HG03196 (cell line): Measurements from ENCODE around the gene NFYA.

Source experiments
- ATAC-seq: cut with Tn5 transposase; IDR thresholded peaks from one replicate; pipeline ENCODE4 v1.9.1; 2021; ENCODE audit not compliant: unreplicated experiment

NFYA gene

GRCh38 chr6:41073203-41073967 lies 611 bp downstream of the NFYA start:
- ATAC-seq = peak; percentile 29

DNA sequence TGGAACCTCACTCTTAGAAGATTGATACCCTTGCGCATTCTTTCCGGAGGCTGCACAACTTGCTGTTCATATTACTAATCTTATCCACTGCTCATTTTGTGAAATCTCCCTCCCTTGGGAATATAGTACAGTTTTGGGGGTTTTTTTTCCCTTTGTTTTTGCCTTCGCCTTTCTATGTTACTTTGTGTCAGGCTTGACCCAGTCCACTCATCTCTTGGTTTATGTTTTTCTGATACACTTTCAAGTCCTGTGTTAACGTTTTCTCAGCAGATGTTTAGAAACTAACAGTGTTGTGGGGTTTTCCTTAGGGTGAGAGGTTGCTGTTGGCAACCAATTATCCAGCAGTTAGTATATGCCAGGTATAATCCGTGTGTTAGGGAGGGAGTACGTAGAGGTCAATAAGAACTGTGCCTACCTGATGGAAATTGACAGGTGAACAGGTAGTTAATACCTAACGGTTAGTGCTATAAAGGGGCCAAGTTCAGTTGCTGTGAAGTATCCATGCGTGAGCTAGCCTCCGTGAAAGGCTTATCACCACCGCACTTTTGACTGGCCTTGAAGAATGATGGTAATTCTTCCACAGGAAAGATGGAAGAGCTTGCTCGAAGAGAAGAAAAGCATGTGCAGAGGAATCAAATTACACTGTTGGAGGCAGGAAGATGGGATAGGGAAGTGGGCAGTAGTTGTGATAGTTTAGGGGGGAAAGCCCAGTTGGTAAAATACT lies 1.4 kb downstream of the NFYA start:
- ATAC-seq = no peak

DNA sequence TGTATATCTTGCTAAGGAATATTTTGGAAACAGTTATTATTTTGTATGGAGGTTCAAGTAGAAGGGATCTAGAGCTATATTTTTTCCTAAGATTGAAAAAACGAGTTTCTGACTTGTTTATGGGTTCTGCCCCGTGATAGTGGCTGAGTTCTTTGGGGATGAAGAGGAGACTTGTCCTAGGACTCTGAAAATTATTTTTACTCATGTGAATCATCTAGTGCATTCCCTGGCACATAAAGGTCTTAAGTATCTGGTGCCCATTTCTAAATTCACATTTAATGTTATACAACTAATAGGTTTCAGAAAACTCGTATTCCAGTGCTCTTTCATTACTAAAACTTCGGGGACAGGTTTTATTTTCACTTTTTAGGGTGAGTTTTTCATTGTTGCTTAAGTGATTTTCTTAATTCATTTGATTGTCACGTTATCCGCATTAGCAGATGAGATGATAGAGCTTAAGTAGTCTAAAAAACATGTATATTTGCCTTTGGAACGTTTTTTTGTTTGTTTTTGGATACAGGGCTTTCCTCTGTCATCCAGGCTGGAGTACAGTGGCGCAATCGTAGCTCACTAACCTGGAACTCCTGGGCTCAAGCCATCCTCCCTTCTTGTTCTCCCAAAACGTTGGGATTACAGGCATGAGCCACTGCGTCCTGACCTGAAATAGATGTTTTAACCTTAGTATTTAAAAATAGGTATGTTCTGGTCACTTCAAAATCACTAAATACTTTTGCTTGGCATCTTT lies 2.1 kb downstream of the NFYA start:
- no peak for ATAC-seq

DNA sequence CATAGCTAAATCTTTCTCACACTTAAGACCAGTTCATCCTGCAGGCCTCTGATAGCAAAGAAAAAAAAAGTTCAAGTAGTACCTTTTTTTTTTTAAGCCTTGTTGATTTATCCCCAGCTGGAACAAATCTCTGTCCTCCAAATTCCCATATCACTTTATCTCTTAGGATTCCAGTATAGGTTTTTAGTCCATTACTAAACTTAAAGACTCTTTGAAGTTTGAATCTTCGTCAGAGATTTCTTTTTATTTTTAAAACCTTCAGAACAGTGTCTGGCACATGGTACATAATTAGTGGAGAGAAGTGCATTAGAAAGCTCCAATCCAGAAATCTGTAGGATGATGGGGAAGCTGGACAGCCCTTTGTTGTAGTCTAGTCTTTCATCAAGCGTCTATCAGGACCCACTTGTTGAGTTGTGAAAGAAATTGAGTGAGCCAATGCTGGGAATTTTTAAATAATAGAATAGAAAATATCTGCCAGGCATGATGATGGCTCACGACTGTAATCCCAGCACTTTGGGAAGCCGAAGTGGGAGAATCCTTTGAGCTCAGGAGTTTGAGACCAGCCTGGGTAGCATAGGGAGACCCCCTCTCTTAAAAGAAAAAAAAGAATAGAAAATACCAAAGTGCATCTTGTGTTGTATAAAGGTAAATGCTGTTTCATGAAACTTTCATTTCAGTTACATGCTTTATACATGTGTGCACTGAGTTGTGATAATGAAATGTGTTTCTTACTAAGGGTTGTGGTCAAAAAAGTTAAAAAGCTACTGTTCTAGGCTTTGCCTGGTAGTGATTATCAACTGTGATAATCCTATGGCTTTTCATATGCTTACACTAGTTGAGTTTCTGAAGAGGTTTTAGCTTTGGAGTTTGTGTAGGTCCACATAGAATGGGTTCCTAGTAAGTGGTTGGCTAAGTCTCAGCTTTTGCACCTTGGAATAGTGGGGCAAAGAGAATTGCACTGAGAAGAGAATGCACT lies 3.2 kb downstream of the NFYA start:
- no peak for ATAC-seq

- no peak for ATAC-seq
These were observed 4.8 kb downstream of the NFYA start for GRCh38 chr6:41077536-41077935.

- no peak for ATAC-seq
These were observed 5.3 kb downstream of the NFYA start for GRCh38 chr6:41078101-41078500.

DNA sequence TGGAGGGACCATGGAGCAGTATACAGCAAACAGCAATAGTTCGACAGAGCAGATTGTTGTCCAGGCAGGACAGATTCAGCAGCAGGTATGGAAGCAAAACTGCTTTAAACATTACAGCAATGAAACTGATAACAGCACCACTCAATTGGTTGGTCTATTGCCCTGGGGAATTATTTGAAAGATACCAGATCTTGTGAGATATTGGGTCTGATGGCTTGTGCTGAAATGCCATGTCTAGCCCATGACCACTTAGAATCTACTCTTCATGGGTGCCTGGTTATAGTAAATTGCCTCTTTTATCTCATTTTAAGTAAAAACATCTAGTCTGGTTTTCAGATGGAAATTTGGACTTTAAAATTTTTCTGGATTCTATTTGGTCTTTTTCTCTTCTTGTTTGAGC lies 6.3 kb downstream of the NFYA start:
- no peak for ATAC-seq

- ATAC-seq = no peak
These were observed 7.8 kb downstream of the NFYA start for GRCh38 chr6:41080621-41081020.

DNA sequence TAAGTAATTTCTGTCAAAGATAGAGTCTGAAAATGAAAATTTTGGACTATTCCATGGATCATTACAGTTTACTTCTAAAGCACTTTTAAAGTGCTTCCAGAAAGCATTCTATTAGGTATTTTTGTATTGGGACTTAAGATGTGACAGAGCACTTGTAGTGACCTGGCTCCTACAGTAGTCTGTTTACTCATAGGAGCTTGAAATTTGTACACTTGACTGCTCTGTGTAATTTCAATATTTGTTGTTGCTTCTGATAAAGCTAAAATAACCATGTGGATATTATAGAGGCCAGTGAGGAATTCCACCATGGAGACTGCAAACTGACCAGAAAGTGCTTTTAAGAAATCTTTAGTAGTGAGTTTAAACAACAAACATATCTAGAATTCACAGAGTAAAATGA lies 10.3 kb downstream of the NFYA start:
- ATAC-seq = no peak

- no peak for ATAC-seq
These were observed 12.4 kb downstream of the NFYA start for GRCh38 chr6:41085182-41085581.

DNA sequence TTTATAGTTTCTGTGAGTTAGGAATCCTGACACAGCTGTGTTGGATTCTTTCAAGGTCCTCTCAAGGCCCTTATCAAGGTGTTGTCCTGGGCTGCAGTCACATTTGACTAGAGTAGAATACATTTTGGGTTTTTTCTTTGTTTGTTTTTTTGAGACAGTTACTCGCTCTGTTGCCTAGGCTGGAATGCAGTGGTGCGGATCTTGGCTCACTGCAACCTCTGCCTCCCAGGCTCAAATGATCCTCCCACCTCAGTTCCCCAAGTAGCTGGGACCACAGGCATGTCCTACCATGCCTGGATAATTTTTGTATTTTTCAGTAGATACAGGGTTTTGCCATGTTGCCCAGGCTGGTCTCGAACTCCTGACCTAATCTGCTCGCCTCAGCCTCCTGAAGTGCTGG lies 15.7 kb downstream of the NFYA start:
- ATAC-seq = no peak

DNA sequence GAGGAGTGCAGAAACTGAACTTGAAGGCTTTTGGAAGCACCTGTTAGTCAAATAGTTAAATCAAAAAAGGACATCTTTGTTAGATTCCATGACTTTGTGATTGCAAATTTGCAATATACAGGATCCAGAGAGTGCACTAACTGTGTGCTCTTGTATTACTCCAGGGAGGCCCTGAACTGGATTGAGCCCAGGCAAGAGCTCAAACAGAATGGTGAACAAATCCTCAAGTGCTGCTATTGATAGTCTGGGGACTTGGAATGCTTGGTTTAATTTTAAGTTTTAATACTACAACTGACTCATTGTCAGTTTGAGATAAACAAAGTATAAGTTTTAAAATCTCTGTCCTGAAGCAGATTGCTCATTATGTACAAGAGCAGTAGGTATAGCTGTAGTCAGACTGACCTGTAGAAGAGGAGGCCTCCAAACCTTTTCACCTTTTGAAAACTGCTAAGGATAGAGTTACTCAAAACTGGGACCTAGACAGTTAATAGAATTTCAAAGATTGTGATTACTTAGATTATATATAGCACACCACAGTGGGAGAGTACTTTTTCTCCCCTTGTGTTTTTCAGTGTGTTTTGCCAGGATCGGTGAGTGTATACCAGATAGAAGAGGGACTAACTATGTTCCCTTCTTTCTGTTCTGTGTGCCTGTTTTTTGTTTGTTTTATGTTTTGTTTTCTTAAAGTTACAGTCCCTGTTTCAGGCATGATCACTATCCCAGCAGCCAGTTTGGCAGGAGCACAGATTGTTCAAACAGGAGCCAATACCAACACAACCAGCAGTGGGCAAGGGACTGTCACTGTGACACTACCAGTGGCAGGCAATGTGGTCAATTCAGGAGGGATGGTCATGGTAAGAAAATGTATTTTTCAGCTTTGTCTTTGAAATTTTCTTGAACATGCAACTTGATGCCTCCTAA lies 18.3 kb downstream of the NFYA start:
- no peak for ATAC-seq

DNA sequence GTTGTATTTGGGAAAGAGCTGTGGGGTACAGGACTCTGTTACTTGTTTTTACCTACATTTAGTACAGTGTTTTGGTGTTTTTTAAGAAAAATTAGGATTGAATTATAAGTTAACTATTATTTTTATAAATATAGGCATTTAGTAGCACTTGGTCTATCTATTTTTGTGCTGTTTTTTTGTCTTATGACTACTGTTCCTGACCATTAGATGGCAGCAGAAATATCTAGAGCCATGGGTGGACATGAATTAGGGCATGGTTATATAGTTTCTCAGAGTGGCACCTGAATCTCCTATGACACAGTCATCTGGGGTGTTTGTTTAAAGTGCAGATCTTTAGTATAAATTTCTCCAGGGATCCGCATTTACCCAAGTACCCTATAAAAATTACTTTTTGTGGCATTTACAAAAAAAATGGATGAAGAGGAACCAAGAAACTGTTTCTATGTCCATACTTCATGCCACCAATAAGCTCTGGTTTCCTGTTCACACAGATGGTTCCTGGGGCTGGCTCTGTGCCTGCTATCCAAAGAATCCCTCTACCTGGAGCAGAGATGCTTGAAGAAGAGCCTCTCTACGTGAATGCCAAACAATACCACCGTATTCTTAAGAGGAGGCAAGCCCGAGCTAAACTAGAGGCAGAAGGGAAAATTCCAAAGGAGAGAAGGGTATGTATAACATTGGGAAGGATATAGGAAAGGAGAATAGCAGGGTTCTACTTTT lies 19.8 kb downstream of the NFYA start:
- no peak for ATAC-seq

DNA sequence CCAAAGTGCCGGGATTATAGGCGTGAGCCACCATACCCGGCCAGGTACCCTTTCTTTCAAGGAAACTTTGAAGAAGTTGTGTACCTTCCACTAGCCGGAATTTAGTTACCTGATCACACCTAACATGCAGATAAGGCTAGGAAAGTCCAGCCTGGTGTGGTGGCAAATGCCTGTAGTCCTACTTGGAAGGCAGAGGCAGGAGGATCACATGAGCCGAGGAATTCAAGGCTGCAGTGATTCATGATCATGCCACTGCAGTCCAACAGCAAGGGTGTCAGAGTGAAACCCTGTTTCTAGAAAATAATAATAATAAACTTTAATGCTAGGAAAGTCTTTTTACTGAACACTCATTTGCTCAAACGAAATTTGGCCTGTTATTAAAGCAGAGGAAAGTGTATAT lies 21.0 kb downstream of the NFYA start:
- no peak for ATAC-seq

DNA sequence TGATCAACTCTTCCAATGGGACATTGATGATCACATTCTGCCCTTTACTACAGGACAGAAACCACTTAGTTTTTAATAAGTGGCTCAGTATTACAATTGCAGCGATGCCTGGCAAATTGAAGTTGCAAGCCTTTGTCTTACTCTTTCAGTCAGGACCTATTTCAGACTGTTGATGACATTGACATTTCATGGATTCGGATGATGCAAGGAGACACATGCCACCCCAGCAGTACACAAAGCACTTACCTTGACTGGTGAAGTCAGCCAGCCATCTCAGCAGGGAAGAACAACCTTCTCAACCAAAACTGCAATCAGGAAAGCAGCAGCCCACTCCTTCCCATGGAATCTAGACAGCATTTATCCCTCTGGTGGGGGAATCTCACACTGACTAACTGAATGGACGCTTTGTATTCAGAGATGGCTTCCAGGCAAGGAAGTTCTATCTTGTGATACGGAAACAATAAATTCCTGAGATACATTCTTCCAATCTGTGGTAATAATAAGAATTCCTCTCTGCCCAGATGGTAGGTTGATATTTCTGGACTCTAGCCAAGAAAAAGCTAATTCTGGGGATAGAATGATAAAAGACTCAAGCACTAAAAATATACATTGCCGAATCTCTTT lies 24.8 kb downstream of the NFYA start:
- ATAC-seq = no peak

- ATAC-seq = no peak
These were observed 25.6 kb downstream of the NFYA start for GRCh38 chr6:41098366-41098765.

DNA sequence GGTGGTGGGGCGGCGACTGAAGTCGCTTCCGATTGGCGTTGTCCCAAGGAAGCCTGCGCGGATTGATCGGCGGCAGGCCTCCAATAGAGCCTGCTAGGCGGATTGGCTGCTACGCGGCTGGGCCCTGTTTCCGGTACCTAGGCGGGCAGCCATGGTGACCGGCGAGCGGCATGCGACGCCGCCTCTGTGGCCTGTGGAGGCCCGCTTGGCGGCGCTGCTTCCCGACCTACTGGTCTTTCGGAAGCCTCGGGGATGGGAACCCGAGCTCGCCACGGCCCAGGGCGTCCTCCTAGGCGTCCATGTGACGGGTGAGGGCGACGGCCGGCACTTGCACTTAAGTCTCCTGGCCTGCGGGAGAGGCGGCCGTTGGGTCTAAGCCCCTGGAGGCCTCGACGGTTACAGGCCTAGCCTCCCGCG lies 28.1 kb downstream of the NFYA start:
- no peak for ATAC-seq

DNA sequence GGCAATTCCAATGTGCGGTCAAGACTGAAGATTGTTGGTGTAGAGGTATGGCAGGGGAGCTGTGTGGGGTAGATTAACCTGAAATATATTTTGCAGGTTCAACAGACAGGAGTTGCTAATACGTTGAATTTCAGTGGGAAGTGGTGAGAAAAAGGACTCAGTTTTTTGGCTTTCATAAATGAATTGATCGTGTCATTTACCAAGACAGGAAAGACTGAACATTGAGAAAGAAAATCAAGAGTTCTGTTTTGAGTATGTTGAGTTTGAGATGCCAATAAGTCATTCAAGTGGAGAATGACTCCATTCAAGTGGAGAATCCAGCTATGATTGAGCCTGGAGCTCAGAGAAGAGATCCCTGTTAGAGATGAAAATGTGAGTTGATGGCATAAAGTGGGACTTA lies 31.1 kb downstream of the NFYA start:
- ATAC-seq = no peak

DNA sequence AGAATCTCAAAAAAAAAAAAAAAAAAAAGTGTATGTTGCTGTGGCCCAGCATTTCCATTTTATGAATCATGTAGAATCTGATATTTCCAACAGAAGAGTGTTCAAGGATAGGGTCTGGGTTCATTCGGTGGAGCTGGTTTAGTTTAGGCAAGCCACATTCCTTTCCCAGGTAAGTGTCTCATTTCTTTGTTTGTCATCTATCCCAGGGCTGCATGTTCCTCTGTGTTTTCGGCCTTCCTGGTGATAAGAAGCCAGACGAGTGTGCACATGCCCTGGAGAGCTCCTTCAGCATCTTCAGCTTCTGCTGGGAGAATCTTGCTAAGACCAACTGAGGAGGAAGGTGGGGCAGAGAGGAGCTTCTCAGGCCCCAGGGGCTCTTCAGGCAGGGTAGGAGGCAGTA lies 38.2 kb downstream of the NFYA start:
- ATAC-seq = no peak
